SKM-1 (cell line): ENCODE data around the gene MPV17L.
"Not testable (repeated sequence)": the region's sequence is repeated elsewhere in the genome, so short reads cannot be mapped to it uniquely, and the experiment has no call there.

Source experiments
- DNase-seq: peaks from one replicate; lab custom pipeline; 2025; ENCODE audit not compliant: unreplicated experiment; lab: John Stamatoyannopoulos, UW

MPV17L gene

DNA sequence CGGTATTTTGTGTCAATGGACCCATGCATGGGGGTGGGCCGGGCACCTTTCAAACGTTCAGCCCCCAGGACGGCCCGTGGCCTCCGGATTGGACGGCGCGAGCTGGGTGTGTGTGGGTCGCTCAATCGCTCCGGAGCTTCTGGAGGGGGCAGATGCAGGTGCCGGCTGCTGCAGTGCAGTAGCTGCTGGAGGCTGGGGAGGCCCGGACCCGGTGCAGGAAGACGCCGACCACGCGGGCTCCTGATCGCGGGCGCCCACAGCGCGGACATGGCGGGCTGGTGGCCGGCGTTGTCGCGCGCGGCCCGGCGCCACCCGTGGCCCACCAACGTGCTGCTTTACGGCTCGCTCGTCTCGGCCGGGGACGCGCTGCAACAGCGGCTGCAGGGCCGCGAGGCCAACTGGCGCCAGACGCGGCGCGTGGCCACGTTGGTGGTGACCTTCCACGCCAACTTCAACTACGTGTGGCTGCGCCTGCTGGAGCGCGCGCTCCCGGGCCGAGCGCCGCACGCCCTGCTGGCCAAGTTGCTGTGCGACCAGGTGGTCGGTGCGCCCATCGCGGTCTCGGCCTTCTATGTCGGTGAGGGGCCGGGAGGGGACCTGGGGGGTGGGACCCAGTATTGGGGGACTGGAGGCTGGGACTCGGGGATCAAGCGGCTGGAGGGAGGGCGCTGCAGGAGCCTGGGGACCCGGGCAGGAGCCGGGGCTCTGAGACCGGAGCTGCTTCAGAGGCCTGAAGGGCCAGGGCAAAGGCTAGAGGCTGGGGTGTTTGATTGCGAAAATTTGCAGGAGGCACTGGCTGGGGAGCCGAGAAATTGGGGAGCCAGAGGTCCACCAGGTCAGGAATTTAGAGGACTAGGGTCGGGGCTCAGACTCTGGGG, at the start of gene MPV17L:
Gene MPV17L, plus strand, starts transcription at position 124 of the 878 bp plus-strand sequence. Its CDS starts 144 bp downstream, at position 268.
- DNase-seq = not testable (repeated sequence)

DNA sequence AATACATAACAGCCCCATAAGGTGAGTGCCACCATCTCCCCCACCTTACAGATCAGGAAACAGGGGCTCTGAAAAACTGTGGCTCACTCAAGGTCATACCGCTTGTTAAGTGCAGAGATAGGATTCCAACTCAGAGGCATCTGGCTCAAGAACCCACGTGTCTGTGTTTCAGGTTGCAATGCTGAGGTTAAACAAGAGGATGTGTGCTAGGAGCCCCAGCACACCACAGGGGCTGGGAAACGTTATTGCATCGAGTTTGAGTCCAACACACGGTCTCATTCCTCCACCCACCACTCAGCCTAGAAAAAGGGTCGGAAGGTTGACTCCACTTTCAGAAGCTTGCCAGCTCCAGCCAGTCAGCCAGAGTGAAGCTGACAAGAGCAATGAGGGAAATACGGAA, 46.8 kb upstream of the MPV17L start:
- not testable (repeated sequence) for DNase-seq

DNA sequence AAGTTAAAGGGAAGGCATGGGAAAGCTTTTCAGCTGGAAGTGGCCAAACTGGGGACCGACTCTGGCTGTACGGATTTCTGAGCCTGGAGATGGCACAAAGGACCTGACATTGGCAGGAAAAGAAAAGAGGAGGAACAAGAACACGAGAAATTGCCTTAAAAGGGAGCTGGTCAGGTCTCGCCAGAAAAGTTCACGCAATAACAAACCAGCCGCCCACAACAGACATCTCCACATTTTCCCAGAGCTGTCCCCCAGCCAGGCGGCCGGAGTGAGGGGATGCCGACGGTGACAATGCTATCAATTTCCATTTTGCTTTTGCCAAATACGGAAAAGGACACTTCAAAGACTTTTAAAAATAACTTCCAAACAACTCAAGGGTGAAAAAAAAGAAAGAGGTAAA, 44.3 kb upstream of the MPV17L start:
- DNase-seq = not testable (repeated sequence)

DNA sequence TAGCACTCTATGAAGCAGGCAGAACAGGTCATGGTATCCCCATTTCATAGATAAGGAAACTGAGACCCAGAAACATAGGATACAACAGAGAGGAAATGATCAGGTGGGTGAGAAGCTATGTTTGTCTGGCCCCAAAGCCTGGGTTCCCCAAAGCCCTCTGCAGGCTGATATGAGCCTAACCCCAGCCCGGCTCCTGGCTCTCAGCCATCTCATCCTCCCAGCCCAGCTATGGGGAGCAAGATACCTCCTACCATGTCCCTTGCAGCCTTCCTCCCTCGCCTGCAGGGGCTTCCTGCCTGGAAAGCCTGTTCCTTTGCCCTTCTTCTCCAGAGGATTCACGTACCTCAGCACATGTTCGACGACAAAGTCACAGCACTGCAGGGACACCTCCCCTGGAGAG, 43.8 kb upstream of the MPV17L start:
- DNase-seq = not testable (repeated sequence)

DNA sequence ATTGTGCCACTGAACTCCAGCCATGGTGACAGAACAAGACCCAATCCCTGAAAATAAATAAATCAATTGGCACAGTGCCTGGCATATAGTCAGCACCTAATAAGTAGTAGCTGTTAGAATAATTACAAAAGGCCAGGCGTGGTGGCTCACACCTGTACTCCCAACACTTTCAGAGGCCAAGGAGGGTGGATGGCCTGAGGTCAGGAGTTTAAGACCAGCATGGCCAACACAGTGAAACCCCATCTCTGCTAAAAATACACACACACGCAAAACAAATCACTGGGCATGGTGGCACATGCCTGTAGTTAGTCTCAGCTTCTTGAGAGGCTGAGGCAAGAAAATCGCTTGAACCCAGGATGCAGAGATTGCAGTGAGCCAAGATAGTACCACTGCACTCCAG, 42.7 kb upstream of the MPV17L start:
- DNase-seq = not testable (repeated sequence)

DNA sequence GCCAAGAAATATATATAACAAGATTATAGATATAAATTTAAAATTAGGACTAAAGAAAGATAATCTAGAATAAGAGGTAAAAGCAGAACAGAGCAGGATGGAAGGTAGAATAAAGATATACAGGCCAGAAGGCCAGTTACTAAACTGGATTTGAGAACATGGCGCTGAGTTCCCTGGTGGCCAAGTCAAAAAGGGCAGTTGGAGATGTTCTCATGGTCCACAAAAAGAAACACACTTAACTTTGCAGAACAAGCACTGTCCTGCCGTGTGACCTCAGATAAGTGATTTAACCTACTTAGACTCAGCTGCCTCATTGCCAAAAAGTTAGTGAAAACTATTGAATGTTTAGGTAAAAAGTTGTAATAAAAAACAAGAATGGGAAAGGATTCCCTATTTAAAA, 40.7 kb upstream of the MPV17L start:
- not testable (repeated sequence) for DNase-seq

DNA sequence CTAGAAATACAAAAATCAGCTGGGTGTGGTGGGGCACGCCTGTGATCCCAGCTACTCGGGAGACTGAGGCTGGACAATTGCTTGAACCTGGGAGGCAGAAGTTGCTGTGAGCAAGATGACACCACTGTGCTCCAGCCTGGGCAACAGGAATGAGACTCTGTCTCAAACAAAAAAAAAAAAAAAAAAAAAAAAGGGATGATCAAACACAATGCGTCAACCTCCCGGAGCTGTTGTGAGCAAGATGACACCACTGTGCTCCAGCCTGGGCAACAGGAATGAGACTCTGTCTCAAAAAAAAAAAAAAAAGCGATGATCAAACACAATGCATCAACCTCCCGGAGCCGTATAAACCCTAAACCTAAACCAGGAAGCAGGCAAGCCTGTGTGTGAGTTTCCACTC, 38.1 kb upstream of the MPV17L start:
- DNase-seq = not testable (repeated sequence)

DNA sequence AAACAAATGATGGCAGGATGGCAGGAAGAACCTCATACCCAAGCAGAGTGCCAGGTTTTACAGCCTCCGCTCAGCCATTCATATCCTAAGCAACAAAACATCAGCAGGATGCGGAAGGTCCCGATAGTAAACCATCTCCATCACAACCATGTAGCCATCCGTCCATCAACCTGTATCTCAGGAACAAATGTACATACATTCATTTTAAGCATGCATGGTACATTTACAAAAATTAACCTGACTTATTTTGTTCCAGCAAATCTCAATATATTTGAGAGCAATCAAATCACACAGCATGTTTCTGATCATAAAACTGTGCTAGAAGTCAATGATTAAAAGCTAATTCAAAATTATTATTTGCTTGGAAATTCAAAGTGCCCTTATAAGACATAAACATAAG, 17.4 kb upstream of the MPV17L start, which contains the start of gene NPIPA5:
Gene NPIPA5, minus strand, starts transcription at position 101 of the 400 bp plus-strand sequence. Its CDS starts 0 bp downstream, at position 101.
- DNase-seq = not testable (repeated sequence)

DNA sequence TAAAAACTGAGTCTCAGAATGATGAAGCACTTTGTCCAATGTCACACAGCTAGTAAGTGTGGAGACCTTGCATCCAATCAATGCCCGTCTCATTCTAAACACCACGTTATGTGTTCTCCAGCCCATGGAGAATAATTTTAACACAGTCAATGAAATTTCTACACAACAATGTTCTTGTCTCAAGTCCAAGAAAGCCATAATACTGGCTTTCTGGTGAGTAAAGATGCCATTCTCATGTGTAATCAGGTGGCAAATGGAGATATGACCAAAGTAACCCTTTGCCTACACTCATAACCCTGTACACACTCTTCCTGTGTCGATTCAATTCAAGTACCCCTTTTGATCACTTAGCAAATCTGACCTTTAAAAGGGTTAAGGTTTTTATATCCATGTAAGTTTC, 12.7 kb upstream of the MPV17L start:
- DNase-seq = not testable (repeated sequence)

DNA sequence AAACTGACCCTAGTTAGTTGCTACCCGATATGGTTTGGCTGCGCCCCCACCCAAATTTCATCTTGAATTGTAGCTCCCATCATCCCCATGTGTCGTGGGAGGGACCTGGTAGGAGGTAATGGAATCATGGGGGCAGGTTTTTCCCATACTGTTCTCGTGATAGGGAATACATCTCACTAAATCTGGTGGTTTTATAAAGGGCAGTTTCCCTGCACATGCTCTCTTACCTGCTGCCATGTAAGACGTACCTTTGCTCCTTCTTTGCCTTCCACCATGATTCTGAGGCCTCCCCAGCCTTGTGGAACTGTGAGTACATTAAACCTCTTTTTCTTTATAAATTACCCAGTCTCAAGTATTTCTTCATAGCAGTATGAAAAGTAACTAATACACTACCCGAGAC, 7.5 kb upstream of the MPV17L start:
- not testable (repeated sequence) for DNase-seq

DNA sequence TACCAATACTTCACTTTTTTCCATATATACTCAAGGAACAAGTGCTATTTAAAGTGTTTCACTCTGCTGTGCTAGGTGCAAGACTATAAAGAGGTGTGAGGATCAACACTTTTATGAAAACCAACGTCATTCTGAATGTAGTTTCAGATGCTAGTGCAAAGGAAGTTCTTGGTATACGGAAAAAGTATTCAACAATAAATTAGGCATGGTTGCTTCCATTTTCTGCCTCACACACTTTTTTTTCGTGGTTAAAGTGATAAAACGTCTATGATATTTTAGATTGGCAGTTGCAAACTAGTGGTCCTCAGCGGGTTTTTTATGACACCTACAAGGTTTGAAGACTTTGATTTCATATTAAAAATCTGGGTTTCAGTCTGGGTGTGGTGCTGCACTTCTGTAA, 5.6 kb upstream of the MPV17L start:
- not testable (repeated sequence) for DNase-seq

DNA sequence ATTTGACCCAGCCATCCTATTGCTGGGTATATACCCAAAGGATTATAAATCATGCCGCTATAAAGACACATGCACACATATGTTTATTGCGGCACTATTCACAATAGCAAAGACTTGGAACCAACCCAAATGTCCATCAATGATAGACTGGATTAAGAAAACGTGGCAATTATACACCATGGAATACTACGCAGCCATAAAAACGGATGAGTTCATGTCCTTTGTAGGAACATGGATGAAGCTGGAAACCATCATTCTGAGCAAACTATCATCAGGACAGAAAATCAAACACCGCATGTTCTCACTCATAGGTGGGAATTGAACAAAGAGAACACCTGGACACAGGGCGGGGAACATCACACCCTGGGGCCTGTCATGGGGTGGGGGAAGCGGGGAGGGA, 2.5 kb upstream of the MPV17L start:
- not testable (repeated sequence) for DNase-seq

DNA sequence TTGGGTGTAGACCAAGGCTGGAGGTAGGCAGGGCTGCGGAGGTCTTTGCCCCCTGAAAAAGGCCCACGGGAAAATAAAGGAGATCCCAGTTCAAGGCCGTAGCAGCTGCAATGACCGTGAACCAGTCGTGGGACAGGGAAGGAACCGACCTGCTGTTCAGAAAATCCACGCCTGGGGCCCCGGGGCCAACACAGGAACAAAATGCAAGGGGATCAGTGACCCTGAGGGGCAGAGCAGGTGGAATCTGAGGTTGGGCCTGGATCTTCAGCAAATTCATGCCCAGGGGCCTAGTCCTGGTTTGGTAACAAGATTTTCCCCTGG, 915 bp downstream of the MPV17L start:
- DNase-seq = not testable (repeated sequence)

DNA sequence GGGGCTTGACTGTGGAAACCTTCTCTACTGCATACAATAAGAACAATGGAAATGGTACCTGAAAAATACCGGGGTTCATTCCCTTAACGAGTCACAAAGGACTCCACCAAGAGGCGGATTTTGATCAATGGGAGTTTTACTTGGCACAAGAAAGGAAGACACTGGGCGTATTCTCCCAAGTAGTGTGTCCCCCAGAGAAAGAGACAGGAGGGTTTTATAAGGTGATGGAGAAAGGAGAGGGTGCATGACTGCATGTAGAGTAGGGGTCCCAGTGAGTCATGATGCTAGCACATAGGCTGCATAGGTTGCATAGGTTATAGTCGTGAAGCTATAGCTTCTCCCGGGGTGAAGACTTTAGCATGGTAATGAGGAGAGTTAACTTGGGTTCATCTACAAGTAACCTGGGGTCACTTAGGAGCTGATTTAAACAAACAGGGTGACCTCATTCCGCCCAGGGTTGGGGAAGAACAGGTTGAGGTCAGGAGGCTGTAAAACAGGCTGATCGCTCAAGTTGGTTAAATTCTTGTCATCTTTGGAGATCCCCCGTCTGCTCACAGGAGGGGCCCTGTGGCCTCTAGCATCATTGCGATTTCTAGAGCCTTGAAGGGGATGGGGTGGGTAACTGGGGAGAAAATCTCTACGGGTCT, 1.5 kb downstream of the MPV17L start:
- no peak for DNase-seq

DNA sequence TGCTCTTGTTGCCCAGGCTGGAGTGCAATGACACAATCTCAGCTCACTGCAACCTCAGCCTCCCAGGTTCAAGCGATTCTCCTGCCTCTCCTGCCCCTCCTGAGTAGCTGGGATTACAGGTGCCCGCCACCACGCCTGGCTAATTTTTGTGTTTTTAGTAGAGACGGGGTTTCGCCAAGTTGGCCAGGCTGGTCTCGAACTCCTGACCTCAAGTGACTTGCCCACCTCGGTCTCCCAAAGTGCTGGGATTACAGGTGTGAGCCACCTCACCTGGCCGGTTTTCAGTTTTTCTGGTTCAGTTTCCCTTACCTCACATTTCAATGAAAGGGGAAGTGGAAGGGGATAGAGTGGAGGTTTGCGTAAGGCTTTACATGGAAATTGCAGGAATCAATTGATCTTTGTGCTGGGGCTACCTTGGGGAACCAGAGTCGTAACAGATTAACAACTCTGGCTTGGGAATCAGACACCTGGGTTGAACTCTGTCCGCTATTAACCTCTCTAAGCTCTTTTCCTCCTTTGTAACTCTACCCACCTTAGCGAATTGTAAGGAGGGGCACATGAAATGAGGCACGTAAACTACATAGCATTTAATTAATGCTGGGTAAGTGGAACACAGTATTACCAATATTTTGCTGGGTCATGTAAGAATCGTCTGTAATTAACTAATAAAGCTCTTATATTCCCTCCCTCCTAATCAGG, 3.2 kb downstream of the MPV17L start:
- no peak for DNase-seq

DNA sequence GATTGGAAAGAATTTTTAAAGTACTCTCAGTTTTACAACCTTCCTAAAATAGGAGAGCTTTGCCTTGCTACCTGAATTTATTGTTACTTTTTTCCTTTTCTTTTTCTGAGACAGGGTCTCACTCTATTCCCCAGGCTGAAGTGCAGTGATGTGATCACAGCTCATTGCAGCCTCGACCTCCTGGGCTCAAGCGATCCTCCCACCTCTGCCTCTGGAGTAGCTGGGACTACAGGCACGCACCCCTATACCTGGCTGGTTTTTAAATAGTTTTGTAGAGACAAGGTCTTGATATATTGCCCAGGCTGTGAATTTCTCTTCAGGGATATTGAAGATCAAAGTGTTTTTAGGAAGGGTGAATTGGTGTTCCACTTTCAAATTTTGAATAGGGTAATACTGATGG, 3.8 kb downstream of the MPV17L start:
- no peak for DNase-seq

DNA sequence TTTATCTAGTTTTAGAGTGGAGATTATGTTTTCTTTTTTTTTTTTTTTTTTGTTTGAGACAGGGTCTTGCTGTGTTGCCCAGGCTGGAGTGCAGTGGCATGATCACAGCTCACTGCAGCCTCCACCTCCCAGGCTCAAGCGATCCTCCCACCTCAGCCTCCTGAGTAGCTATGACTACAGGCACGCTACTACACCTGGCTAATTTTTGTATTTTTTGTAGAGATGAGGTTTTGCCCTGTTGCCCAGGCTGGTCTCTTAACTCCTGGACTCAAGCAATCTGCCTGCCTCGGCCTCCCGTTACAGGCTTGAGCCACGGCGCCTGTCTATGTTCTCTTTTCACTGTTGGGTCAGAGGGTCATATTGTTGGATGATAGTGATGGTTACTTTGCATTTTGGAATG, 4.8 kb downstream of the MPV17L start:
- not testable (repeated sequence) for DNase-seq

DNA sequence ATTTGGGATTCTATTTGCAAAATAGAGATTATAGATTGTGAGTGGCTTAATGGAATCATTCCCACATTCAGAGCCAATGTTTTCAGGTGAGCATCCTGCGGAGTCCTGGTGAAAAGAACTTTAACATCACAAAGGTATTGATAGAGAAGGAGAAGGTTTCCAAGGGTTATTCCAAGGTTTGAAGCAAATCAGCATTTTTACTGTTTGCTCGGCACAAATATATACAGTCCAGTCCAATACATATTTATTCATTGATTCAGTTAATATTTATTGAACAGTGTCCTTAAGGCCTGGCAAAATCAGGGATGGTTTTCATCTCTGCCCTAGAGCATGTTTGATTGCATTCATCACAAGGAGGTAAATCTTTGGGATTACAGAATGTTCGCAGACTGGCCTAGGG, 6.4 kb downstream of the MPV17L start:
- DNase-seq = no peak

DNA sequence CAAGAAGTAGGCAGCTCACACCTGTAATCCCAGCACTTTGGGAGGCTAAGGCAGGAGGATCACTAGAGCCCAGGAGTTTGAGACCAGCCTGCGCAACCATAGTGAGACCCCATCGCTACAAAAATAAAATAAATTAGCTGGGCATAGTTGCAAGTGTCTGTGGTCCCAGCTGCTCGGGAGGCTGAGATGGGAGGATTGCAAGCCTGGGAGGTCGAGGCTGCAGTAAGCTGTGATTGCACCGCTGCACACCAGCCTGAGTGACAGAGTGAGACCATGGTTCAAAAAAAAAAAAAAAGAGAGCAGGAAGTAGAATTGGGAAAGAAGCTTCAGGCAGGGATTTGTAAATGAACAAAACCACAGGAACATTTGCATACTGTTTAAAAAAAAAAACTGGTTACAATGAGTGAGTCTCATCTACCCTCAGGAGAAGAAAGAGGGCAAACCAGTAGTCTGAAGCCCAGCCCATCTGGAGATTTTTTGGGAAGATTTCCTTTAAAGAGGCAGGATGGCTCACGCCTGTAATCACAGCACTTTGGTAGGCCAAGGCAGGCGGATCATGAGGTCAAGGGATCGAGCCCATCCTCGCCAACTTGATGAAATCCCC, 7.9 kb downstream of the MPV17L start:
- no peak for DNase-seq

DNA sequence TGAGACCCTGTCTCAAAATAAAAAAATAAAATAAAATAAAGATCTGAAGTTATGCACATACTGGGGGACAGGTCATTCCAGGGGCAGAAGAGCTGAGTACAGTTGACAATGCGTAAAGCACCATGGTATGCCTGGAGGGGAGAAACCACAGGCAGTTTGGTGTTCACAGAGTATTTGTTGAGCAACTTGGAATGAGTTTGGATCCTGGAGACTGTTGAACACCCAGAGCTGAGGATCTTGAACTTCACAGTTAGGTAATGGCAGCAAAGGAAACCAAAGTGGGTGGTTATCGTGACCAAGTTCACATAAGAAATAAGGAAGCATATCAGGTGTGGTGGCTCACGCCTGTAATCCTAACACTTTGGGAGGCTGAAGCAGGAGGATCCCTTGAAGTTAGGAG, 8.5 kb downstream of the MPV17L start:
- peak; percentile 31 for DNase-seq

DNA sequence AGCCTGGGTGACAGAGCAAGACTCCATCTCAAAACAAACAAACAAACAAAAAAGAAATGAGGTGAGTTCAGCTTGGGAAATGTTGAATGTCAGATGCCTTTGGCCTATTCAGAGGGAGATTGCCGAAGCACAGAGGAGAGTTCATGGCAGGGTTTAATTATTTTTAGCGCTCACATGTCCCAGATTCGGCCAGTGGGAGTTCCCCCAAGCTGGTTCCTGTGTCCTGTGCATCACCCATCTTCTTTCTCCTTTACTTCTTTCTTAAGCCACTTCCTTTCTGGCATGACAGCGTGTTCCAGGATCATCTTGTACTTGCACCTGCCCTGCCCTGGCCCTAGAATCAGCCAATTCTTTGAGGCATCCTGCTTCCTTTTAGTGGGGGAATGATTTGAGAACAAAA, 9.2 kb downstream of the MPV17L start:
- DNase-seq = peak; percentile 26
